Gastroesophageal sphincter (tissue), 4 donors: Measurements from ENCODE around the gene FKRP. TPM values are rescaled to one million over a fixed set of nuclear protein-coding genes. Genes with fewer than 3 reads are reported as not detected.
"Not testable (repeated sequence)": the region's sequence is repeated elsewhere in the genome, so short reads cannot be mapped to it uniquely, and the experiment has no call there.

Experiments used
- ATAC-seq: fragments of 150-250 bp; one replicate; pipeline ENCODE4 v1.9.1; 2016; ENCODE audit warnings: mild to moderate bottlenecking, moderate library complexity
- H3K27ac ChIP-seq, 4 donors: fragments of 200-600 bp; sonication (generic) in 3 of 4; 1 replicate in 3 of 4; 2 replicates in 1 of 4; pipeline ENCODE4 v1.5.1; 2016 to 2019
- H3K27me3 ChIP-seq: fragments of 200-600 bp; sonication (generic); one replicate; pipeline ENCODE4 v1.5.1; 2019
- H3K36me3 ChIP-seq, 2 donors: fragments of 200-600 bp; sonication (generic); one replicate each; pipeline ENCODE4 v1.5.1; 2019; ENCODE audit warnings: control low read depth in 1 of 2
- H3K4me1 ChIP-seq, 3 donors: fragments of 200-600 bp; sonication (generic); 1 replicate in 2 of 3; 2 replicates in 1 of 3; pipeline ENCODE4 v1.5.1; 2016 to 2019; ENCODE audit warnings: control low read depth in 2 of 3
- H3K4me3 ChIP-seq, 2 donors: fragments of 200-600 bp; sonication (generic); one replicate each; pipeline ENCODE4 v1.5.1; 2019; ENCODE audit warnings: mild to moderate bottlenecking in 1 of 2, moderate library complexity in 1 of 2
- H3K9me3 ChIP-seq, 3 donors: fragments of 200-600 bp; sonication (generic); one replicate each; pipeline ENCODE4 v1.5.1; 2017 to 2019; ENCODE audit warnings: control low read depth in 2 of 3
- CTCF ChIP-seq, 4 experiments: fragments of 200-600 bp in 2 of 4; fragments of 450-650 bp in 2 of 4; sonication (generic) in 1 of 4; IDR thresholded peaks; one replicate each; pipeline ENCODE4 v1.5.1; 2017 to 2019; ENCODE audit warnings: antibody characterized with exemption in 4 of 4, mild to moderate bottlenecking in 2 of 4, moderate library complexity in 2 of 4
- EP300 ChIP-seq: sonication (generic); formaldehyde crosslinking; IDR thresholded peaks from one replicate; pipeline ENCODE4 v1.6.1; 2017; ENCODE audit warnings: antibody characterized with exemption, mild to moderate bottlenecking
- POLR2A ChIP-seq, 2 donors: fragments of 450-650 bp; IDR thresholded peaks; one replicate each; pipeline ENCODE4 v1.6.1; 2017; ENCODE audit warnings: antibody characterized with exemption in 2 of 2, mild to moderate bottlenecking in 2 of 2, moderate library complexity in 1 of 2
- POLR2AphosphoS5 ChIP-seq: sonication (generic); formaldehyde crosslinking; IDR thresholded peaks from one replicate; pipeline ENCODE4 v1.6.1; 2017; ENCODE audit warnings: antibody characterized with exemption
- WGBS, 2 donors: methylation state at CpG; one replicate each; pipeline ENCODE4 v1.1.5; 2018; ENCODE audit warnings: low coverage in 1 of 2; 5-methylcytosine and 5-hydroxymethylcytosine counted together
- total RNA-seq, 4 donors: library from RNA; depleted of rRNA; stranded (reverse); fragments of >200 nt; gene quantifications; one replicate each; pipeline ENCODE4 v1.1.0, GENCODE V29; 2016

FKRP gene
- total RNA-seq, 4 donors from 2014 or later, result 18.7 to 22.5 (median 20.3) TPM

- Histone ChIP-seq H3K36me3 (peaks cover 0 to 38% of the 10 kb centered on the region in 2 donors), H3K4me3 (no peak overlapping the region), H3K27ac (peak overlapping the region in 3 of 4 donors; percentile 60 to 69 (median 68)), H3K9me3 (no peaks in the 10 kb centered on the region), H3K4me1 (peaks cover 0 to 55% (median 13%) of the 10 kb centered on the region in 3 donors), H3K27me3 (no peaks in the 10 kb centered on the region)
- 92% methylated on average over 17 of the region's 86 CpGs; no CpG with 5 or more reads in 1 of the 2 donors for WGBS, 2 donors
- ATAC-seq, result no peak
- TF ChIP-seq EP300, result no peak
- TF ChIP-seq CTCF (IDR thresholded peaks at IDR 0.05), result no peak
- TF ChIP-seq POLR2A (IDR thresholded peaks at IDR 0.05), result no peak
- no peak for TF ChIP-seq POLR2AphosphoS5
Measured at GRCh38 chr19:46755853-46756543, 10.1 kb downstream of the FKRP start.

DNA sequence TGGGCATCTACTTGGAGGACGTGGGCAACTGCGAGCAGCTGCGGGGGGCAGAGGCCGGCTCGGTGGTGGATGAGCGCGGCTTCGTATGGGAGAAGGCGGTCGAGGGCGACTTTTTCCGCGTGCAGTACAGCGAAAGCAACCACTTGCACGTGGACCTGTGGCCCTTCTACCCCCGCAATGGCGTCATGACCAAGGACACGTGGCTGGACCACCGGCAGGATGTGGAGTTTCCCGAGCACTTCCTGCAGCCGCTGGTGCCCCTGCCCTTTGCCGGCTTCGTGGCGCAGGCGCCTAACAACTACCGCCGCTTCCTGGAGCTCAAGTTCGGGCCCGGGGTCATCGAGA lies 10.7 kb downstream of the FKRP start:
- TF ChIP-seq POLR2A (IDR thresholded peaks at IDR 0.05), result no peak
- no peak for TF ChIP-seq CTCF (IDR thresholded peaks at IDR 0.05)
- no peak for TF ChIP-seq EP300
- TF ChIP-seq POLR2AphosphoS5, result no peak
- Histone ChIP-seq H3K9me3 (no peaks in the 10 kb centered on the region), H3K27ac (no peak overlapping the region), H3K4me3 (no peak overlapping the region), H3K27me3 (no peaks in the 10 kb centered on the region), H3K4me1 (peaks cover 0 to 60% (median 15%) of the 10 kb centered on the region in 3 donors), H3K36me3 (peaks cover 0 to 35% of the 10 kb centered on the region in 2 donors)
- ATAC-seq, result no peak
- WGBS, 2 donors, result 89% methylated on average over 9 of the region's 30 CpGs; no CpG with 5 or more reads in 1 of the 2 donors

DNA sequence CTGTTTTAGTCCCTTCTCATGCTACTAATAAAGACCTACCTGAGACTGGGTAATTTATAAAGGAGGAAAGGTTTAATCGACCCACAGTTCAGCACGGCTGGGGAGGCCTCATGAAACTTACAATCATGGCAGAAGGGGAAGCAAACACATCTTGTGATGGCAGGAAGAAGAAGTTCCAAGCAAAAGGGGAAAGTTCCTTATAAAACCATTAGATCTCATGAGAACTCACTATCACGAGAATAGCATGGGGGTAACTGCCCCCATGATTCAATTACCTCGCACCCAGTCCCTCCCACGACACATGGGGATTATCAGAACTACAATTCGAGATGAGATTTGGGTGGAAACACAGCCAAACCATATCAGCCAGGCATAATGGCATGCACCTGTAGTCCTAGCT lies 13.3 kb downstream of the FKRP start:
- Histone ChIP-seq H3K36me3 (peaks cover 0 to 20% of the 10 kb centered on the region in 2 donors), H3K27me3 (no peaks in the 10 kb centered on the region), H3K27ac (peak overlapping the region in 3 of 4 donors; percentile 47 to 81 (median 64)), H3K9me3 (no peaks in the 10 kb centered on the region), H3K4me3 (no peak overlapping the region), H3K4me1 (peaks cover 0 to 56% (median 15%) of the 10 kb centered on the region in 3 donors)
- no peak for ATAC-seq
- no peak for TF ChIP-seq POLR2AphosphoS5
- no peak for TF ChIP-seq EP300
- TF ChIP-seq POLR2A (IDR thresholded peaks at IDR 0.05), result no peak
- TF ChIP-seq CTCF (IDR thresholded peaks at IDR 0.05), result no peak
- 74 to 77% methylated on average over 5 to 6 of the region's 6 CpGs for WGBS, 2 donors

- peaks cover 0 to 20% of the 10 kb centered on the region in 2 donors for H3K36me3 ChIP-seq
- ATAC-seq, result peak; percentile 86
- peak overlapping the region in 3 of 4 donors; percentile 64 to 81 (median 73) for H3K27ac ChIP-seq
- H3K4me1 ChIP-seq, result peaks cover 0 to 52% (median 15%) of the 10 kb centered on the region in 3 donors
- H3K4me3 ChIP-seq, result no peak overlapping the region
- TF ChIP-seq EP300, result no peak
- TF ChIP-seq CTCF (IDR thresholded peaks at IDR 0.05), result no peak
- no peak for TF ChIP-seq POLR2A (IDR thresholded peaks at IDR 0.05)
- TF ChIP-seq POLR2AphosphoS5, result no peak
- 58 to 61% methylated on average over 5 to 7 of the region's 7 CpGs for WGBS, 2 donors
- H3K9me3 ChIP-seq, result no peaks in the 10 kb centered on the region
- H3K27me3 ChIP-seq, result no peaks in the 10 kb centered on the region
Measured at GRCh38 chr19:46759817-46760333, 14.0 kb downstream of the FKRP start.

GRCh38 chr19:46760363-46760762 lies 14.5 kb downstream of the FKRP start:
- no peak for ATAC-seq
- H3K36me3 ChIP-seq, result peaks cover 0 to 20% of the 10 kb centered on the region in 2 donors
- no peaks in the 10 kb centered on the region for H3K27me3 ChIP-seq
- no peak overlapping the region for H3K4me3 ChIP-seq
- H3K27ac ChIP-seq, result peak overlapping the region in 3 of 4 donors; percentile 64 to 81 (median 73)
- no peaks in the 10 kb centered on the region for H3K9me3 ChIP-seq
- TF ChIP-seq POLR2AphosphoS5 (no peak), EP300 (no peak), POLR2A (IDR thresholded peaks at IDR 0.05) (no peak), CTCF (IDR thresholded peaks at IDR 0.05) (no peak)
- 87 to 90% methylated on average over 3 to 4 of the region's 5 CpGs for WGBS, 2 donors
- H3K4me1 ChIP-seq, result peaks cover 0 to 47% (median 14%) of the 10 kb centered on the region in 3 donors

DNA sequence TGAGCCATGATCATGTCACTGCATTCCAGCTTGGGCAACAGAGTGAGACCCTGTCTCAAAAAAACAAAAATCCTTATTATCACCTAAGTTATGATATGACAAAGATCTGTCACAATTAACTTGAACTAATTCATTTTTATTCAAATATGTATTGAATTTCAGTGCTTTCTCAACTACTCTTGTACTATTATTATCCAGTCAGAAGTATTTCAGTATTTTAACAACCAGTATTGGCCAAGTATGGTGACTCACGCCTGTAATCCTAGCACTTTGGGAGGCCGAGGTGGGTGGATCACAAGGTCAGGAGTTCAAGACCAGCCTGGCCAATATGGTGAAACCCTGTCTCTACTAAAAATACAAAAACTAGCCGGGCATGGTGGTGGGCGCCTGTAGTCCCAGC lies 15.0 kb downstream of the FKRP start:
- peak overlapping the region in 3 of 4 donors; percentile 64 to 81 (median 73) for H3K27ac ChIP-seq
- peaks cover 0 to 41% (median 11%) of the 10 kb centered on the region in 3 donors for H3K4me1 ChIP-seq
- not testable (repeated sequence) for H3K27me3 ChIP-seq, H3K4me3 ChIP-seq, ATAC-seq, H3K9me3 ChIP-seq
- 53 to 78% methylated on average over 4 of the region's 4 CpGs for WGBS, 2 donors
- H3K36me3 ChIP-seq, result peaks cover 0 to 14% of the 10 kb centered on the region in 2 donors
